ENCODE measurements around the gene CISD3. TPM values are rescaled to one million over a fixed set of nuclear protein-coding genes. Genes with fewer than 3 reads are reported as not detected.

Gene CISD3
- total RNA-seq, 1 donor from 2014 or later: 2.9 TPM

DNA sequence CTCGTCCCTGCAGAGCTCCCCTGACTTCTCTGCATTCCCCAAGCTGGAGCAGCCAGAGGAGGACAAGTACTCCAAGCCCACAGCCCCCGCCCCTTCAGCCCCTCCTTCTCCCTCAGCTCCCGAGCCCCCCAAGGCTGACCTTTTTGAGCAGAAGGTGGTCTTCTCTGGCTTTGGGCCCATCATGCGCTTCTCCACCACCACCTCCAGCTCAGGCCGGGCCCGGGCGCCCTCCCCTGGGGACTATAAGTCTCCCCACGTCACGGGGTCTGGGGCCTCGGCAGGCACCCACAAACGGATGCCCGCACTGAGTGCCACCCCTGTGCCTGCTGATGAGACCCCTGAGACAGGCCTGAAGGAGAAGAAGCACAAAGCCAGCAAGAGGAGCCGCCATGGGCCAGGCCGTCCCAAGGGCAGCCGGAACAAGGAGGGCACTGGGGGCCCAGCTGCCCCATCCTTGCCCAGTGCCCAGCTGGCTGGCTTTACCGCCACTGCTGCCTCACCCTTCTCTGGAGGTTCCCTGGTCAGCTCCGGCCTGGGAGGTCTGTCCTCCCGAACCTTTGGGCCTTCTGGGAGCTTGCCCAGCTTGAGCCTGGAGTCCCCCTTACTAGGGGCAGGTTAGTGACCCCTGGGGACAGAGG, 13.7 kb upstream of the CISD3 start:
- no peak for DNase-seq (ENCODE audit: low read depth)
- TF ChIP-seq, protein P1, sequence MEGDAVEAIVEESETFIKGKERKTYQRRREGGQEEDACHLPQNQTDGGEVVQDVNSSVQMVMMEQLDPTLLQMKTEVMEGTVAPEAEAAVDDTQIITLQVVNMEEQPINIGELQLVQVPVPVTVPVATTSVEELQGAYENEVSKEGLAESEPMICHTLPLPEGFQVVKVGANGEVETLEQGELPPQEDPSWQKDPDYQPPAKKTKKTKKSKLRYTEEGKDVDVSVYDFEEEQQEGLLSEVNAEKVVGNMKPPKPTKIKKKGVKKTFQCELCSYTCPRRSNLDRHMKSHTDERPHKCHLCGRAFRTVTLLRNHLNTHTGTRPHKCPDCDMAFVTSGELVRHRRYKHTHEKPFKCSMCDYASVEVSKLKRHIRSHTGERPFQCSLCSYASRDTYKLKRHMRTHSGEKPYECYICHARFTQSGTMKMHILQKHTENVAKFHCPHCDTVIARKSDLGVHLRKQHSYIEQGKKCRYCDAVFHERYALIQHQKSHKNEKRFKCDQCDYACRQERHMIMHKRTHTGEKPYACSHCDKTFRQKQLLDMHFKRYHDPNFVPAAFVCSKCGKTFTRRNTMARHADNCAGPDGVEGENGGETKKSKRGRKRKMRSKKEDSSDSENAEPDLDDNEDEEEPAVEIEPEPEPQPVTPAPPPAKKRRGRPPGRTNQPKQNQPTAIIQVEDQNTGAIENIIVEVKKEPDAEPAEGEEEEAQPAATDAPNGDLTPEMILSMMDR (IDR thresholded peaks at IDR 0.05; ENCODE audit: insufficient read depth, low read length, severe bottlenecking): no peak
- no peak overlapping the region for H3K4me3 ChIP-seq (ENCODE audit: low read depth, low read length)
- peaks cover 27% of the 10 kb centered on the region for H3K36me3 ChIP-seq (ENCODE audit: control insufficient read depth, insufficient read depth, low read length)
- no peak for FAIRE-seq
- H3K27me3 ChIP-seq (ENCODE audit: control insufficient read depth, insufficient read depth, low read length): no peaks in the 10 kb centered on the region

DNA sequence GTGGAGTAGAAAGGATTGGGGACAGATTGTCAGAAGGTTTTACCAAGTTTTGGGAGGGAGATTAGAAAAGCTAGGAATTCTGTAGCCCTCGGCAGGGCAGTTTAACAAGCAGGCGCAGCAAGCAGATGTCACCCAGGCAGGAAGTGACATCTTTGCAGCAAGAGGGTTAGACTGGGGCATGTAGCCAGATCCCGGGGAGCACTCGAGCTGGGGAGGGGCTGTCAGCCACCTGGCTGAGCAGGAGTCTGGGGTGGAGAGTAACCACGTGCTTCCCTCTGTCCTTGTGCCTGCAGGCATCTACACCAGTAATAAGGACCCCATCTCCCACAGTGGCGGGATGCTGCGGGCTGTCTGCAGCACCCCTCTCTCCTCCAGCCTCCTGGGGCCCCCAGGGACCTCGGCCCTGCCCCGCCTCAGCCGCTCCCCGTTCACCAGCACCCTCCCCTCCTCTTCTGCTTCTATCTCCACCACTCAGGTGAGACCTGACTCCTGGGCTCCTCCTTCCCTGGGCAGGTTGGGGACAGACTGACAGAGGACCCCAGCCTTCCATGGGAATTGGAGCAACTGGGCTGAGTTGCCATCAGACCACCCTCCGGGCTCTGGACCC, 12.9 kb upstream of the CISD3 start:
- Histone ChIP-seq H3K27me3 (ENCODE audit: control insufficient read depth, insufficient read depth, low read length) (no peaks in the 10 kb centered on the region), H3K4me3 (ENCODE audit: low read depth, low read length) (no peak overlapping the region), H3K36me3 (ENCODE audit: control insufficient read depth, insufficient read depth, low read length) (peaks cover 24% of the 10 kb centered on the region)
- TF ChIP-seq, protein P1 (IDR thresholded peaks at IDR 0.05; ENCODE audit: insufficient read depth, low read length, severe bottlenecking): no peak
- DNase-seq (ENCODE audit: low read depth): no peak
- no peak for FAIRE-seq

DNA sequence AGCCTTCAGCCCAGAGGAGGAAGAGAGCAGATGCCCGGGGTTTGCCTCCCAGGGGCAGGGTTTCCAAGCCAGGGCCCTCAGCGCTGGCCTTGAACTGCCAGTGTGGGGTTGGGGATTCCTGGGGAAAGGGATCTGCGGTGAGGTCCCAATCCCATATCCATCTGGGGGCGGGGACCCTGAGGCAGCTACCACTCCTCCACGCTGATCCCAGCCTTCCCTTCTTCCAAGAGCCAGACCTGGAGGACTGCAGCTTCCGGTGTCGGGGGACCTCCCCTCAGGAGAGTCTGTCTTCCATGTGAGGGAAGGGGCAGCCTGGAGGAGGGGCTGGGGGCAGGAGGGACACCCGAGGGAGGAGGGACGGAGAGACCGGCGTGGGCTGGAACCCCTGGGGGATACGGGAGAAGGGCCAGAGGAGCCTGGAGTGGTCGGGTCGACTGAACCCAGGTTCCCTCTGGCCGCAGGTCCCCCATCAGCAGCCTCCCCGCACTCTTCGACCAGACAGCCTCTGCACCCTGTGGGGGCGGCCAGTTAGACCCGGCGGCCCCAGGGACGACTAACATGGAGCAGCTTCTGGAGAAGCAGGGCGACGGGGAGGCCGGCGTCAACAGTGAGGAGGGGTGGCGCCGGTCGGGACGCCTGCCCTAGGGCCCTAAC, 10.7 kb upstream of the CISD3 start:
- H3K27me3 ChIP-seq (ENCODE audit: control insufficient read depth, insufficient read depth, low read length): no peaks in the 10 kb centered on the region
- no peak for FAIRE-seq
- peaks cover 18% of the 10 kb centered on the region for H3K36me3 ChIP-seq (ENCODE audit: control insufficient read depth, insufficient read depth, low read length)
- no peak overlapping the region for H3K4me3 ChIP-seq (ENCODE audit: low read depth, low read length)
- TF ChIP-seq, protein P1 (IDR thresholded peaks at IDR 0.05; ENCODE audit: insufficient read depth, low read length, severe bottlenecking): no peak
- DNase-seq (ENCODE audit: low read depth): no peak

DNA sequence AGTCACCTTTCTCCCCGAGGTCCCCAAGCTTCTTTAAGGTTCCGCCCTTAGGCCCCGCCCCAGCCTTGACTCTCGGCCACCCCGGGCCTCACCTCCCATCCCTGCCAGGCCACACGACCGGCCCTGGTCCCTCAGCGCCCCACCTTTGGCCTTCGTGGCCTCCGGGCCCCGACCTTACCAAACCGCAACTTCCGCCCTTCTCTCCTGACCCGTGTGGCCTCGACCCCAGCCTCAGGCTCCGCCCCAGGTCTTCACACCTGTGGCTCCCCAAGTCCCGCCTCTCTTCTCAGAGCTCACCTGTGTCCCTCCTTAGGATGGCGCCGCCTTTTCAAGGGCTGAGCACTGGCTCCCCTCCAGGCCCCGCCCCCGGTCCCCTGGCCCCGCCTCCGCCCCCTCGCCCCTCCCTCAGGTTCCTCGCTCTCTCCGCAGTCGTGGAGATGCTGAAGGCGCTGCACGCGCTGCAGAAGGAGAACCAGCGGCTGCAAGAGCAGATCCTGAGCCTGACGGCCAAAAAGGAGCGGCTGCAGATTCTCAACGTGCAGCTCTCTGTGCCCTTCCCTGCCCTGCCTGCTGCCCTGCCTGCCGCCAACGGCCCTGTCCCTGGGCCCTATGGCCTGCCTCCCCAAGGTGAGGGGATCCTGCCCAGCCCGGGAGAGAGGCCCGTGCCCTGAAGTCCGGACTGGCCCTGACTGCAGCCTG, 10.0 kb upstream of the CISD3 start:
- H3K36me3 ChIP-seq (ENCODE audit: control insufficient read depth, insufficient read depth, low read length): peaks cover 18% of the 10 kb centered on the region
- H3K27me3 ChIP-seq (ENCODE audit: control insufficient read depth, insufficient read depth, low read length): no peaks in the 10 kb centered on the region
- H3K4me3 ChIP-seq (ENCODE audit: low read depth, low read length): no peak overlapping the region
- FAIRE-seq: no peak
- no peak for DNase-seq (ENCODE audit: low read depth)
- TF ChIP-seq, protein P1 (IDR thresholded peaks at IDR 0.05; ENCODE audit: insufficient read depth, low read length, severe bottlenecking): no peak

DNA sequence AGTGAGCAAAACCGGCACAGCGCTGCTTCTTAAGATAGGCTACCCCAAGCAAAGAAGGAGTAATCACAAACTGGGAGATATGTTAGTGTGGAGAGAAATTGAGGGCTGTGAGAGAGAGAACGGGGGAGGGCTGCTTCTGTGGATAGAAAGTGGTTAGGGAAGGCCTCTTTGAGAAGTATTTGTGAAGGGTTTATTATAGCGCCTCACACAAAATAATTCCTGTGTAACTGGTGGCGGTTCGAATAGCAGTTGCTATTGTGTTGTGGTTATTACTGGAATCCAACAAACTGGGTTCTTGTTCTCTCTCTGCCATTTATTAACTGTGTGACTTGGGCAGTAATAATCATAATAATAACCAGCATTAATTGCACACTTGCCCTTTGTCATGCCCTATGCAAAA, 9.2 kb upstream of the CISD3 start:
- Histone ChIP-seq H3K36me3 (ENCODE audit: control insufficient read depth, insufficient read depth, low read length) (peaks cover 17% of the 10 kb centered on the region), H3K27me3 (ENCODE audit: control insufficient read depth, insufficient read depth, low read length) (no peaks in the 10 kb centered on the region), H3K4me3 (ENCODE audit: low read depth, low read length) (no peak overlapping the region)
- FAIRE-seq (no peak), DNase-seq (ENCODE audit: low read depth) (no peak)
- TF ChIP-seq, protein P1 (IDR thresholded peaks at IDR 0.05; ENCODE audit: insufficient read depth, low read length, severe bottlenecking): no peak

All from bronchial epithelial cell (primary cell).